Measurements from ENCODE around the gene SRPK2. TPM values are rescaled to one million over a fixed set of nuclear protein-coding genes. Genes with fewer than 3 reads are reported as not detected.

Gene SRPK2
- total and polyA plus RNA-seq, 2 of the 8 experiments (the other 6 are each of a cell fraction or from before 2014, with no cell fraction given) = 10.0 to 47.1 TPM

GRCh38 chr7:105289704-105290103 lies 99.0 kb downstream of the SRPK2 start:
- Histone ChIP-seq H3K56ac (replicated peaks; ENCODE audit: insufficient read length, low read depth, low read length) (no peak overlapping the region), H2BK15ac (ENCODE audit: low read length) (no peak overlapping the region), H3K18ac (ENCODE audit: extremely low read depth, low read length) (no peak overlapping the region), H3K79me1 (ENCODE audit: low read depth, low read length) (no peaks in the 10 kb centered on the region; the same call in 1 of the 2 replicates), H3K4ac (replicated peaks; ENCODE audit: insufficient read length, low read depth, low read length) (no peak overlapping the region), H3K27ac (ENCODE audit: low read depth, low read length) (no peak overlapping the region), H2BK5ac (ENCODE audit: low read depth, low read length) (no peak overlapping the region), H2BK120ac (replicated peaks; ENCODE audit: low read depth, low read length) (no peak overlapping the region), H2BK12ac (ENCODE audit: low read depth, low read length) (no peak overlapping the region), H3K4me1 (replicated peaks in 1 of 4; ENCODE audit: control insufficient read depth in 3 of 4, insufficient read depth in 4 of 4, low read length in 3 of 4) (no peaks in the 10 kb centered on the region), H3K4me3 (ENCODE audit: extremely low read depth in 1 of 4, insufficient read depth in 2 of 4, low read depth in 3 of 4, low read length in 4 of 4) (no peak overlapping the region), H2BK20ac (ENCODE audit: low read length) (no peak overlapping the region), H3K4me2 (ENCODE audit: insufficient read depth in 1 of 2, low read depth in 2 of 2, low read length in 2 of 2) (no peak overlapping the region), H3K14ac (ENCODE audit: insufficient read length) (no peak overlapping the region), H4K8ac (ENCODE audit: extremely low read depth, insufficient read depth, low read length) (no peak overlapping the region), H3K79me2 (ENCODE audit: control insufficient read depth in 1 of 2, insufficient read depth in 2 of 2, low read length in 2 of 2) (peaks cover 0 to 50% of the 10 kb centered on the region in 2 experiments; a peak in 2 of 4 replicates), H3K9me3 (ENCODE audit: insufficient read depth in 2 of 2, low read depth in 1 of 2, low read length in 1 of 2) (no peaks in the 10 kb centered on the region), H2AK5ac (ENCODE audit: low read depth, low read length) (no peak overlapping the region), H4K91ac (replicated peaks; ENCODE audit: insufficient read length, low read length) (no peak overlapping the region), H3K9ac (replicated peaks in 1 of 4; ENCODE audit: extremely low read depth in 1 of 4, low read depth in 3 of 4, low read length in 3 of 4) (no peak overlapping the region), H3K23me2 (ENCODE audit: low read depth, low read length) (no peaks in the 10 kb centered on the region), H4K20me1 (replicated peaks in 1 of 2; ENCODE audit: control insufficient read depth in 1 of 2, insufficient read depth in 2 of 2, low read length in 2 of 2) (peaks cover 0 to 3% of the 10 kb centered on the region in 2 experiments), H2AFZ (ENCODE audit: low read length) (no peak overlapping the region), H3K36me3 (ENCODE audit: control insufficient read depth in 2 of 4, insufficient read depth in 4 of 4, low read length in 3 of 4) (no peaks in the 10 kb centered on the region), H3K23ac (ENCODE audit: insufficient read length) (no peak overlapping the region), H3K27me3 (replicated peaks in 1 of 4; ENCODE audit: control insufficient read depth in 3 of 4, extremely low read depth in 1 of 4, insufficient read depth in 3 of 4, low read length in 3 of 4) (no peaks in the 10 kb centered on the region), H4K5ac (ENCODE audit: insufficient read length, low read depth, low read length) (no peak overlapping the region)
- ChIA-PET POLR2A (ENCODE audit: partially characterized antibody) (no interaction called here), CTCF (ENCODE audit: partially characterized antibody) (interaction anchor here (0.6 to 1.8 kb wide), 2 partner anchors 9 to 14 kb away, joined by 3 to 6 read pairs; no protein-coding TSS in a partner anchor)
- TF ChIP-seq ASH2L (IDR thresholded peaks at IDR 0.05; ENCODE audit: low read length) (no peak), POU5F1 (IDR thresholded peaks at IDR 0.05; ENCODE audit: low read depth, low read length) (no peak), YY1 (IDR thresholded peaks at IDR 0.05; ENCODE audit: low read depth, low read length) (no peak), SP1 (IDR thresholded peaks at IDR 0.05; ENCODE audit: low read depth, low read length) (no peak), SP2 (IDR thresholded peaks at IDR 0.05; ENCODE audit: low read length) (no peak), CBX8 (IDR thresholded peaks at IDR 0.05; ENCODE audit: borderline replicate concordance, low read depth, low read length) (no peak), JUN (IDR thresholded peaks at IDR 0.05; ENCODE audit: low read depth, low read length) (no peak), GTF2F1 (IDR thresholded peaks at IDR 0.05; ENCODE audit: borderline replicate concordance, low read depth, low read length) (no peak), TAF7 (optimal IDR thresholded peaks at IDR 0.05; ENCODE audit: borderline replicate concordance, low read depth, low read length) (no peak)
- TF ChIP-seq, protein P1, sequence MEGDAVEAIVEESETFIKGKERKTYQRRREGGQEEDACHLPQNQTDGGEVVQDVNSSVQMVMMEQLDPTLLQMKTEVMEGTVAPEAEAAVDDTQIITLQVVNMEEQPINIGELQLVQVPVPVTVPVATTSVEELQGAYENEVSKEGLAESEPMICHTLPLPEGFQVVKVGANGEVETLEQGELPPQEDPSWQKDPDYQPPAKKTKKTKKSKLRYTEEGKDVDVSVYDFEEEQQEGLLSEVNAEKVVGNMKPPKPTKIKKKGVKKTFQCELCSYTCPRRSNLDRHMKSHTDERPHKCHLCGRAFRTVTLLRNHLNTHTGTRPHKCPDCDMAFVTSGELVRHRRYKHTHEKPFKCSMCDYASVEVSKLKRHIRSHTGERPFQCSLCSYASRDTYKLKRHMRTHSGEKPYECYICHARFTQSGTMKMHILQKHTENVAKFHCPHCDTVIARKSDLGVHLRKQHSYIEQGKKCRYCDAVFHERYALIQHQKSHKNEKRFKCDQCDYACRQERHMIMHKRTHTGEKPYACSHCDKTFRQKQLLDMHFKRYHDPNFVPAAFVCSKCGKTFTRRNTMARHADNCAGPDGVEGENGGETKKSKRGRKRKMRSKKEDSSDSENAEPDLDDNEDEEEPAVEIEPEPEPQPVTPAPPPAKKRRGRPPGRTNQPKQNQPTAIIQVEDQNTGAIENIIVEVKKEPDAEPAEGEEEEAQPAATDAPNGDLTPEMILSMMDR (IDR thresholded peaks at IDR 0.05; ENCODE audit: control extremely low read depth in 1 of 3, insufficient read depth in 1 of 3, low read depth in 1 of 3, low read length in 3 of 3) = no peak
- FAIRE-seq (no peak), DNase-seq (ENCODE audit: low read depth in 1 of 2, low spot score in 2 of 2) (no peak)
- WGBS, 2 experiments (ENCODE audit: extremely low coverage in 1 of 2, insufficient coverage in 1 of 2, insufficient read length in 1 of 2, insufficient replicate concordance in 2 of 2, low coverage in 1 of 2, low lambda C conversion rate in 2 of 2, missing lambda C conversion rate in 1 of 2) = 94% methylated on average over 3 of the region's 3 CpGs; no CpG with 5 or more reads in 1 of the 2 experiments
